ENCODE data around the gene SYT5.

- TF ChIP-seq SP4 (IDR thresholded peaks at IDR 0.05; ENCODE audit: low read length) (no peak), CTCF (IDR thresholded peaks at IDR 0.05; ENCODE audit: control extremely low read depth in 1 of 3, insufficient read depth in 1 of 3, low read depth in 1 of 3, low read length in 3 of 3) (no peak), NRF1 (IDR thresholded peaks at IDR 0.05; ENCODE audit: low read depth, low read length) (no peak), POLR2AphosphoS5 (IDR thresholded peaks at IDR 0.05; ENCODE audit: low read depth, low read length) (no peak), POLR2A (IDR thresholded peaks at IDR 0.05; ENCODE audit: control extremely low read depth in 1 of 2, low read depth in 2 of 2, low read length in 2 of 2) (no peak), JUND (IDR thresholded peaks at IDR 0.05; ENCODE audit: low read length) (no peak), KDM4A (IDR thresholded peaks at IDR 0.05; ENCODE audit: low read depth, low read length, severe bottlenecking) (no peak), HDAC6 (IDR thresholded peaks at IDR 0.05; ENCODE audit: low read depth, low read length) (no peak), RAD21 (IDR thresholded peaks at IDR 0.05 in 1 of 2, conservative IDR thresholded peaks at IDR 0.05 in 1 of 2; ENCODE audit: low read depth in 2 of 2, low read length in 2 of 2) (no peak), EZH2 (IDR thresholded peaks at IDR 0.05; ENCODE audit: low read depth, low read length, severe bottlenecking) (no peak), SP1 (IDR thresholded peaks at IDR 0.05; ENCODE audit: low read depth, low read length) (no peak), USF2 (IDR thresholded peaks at IDR 0.05; ENCODE audit: low read length) (no peak), CREB1 (IDR thresholded peaks at IDR 0.05) (no peak)
These were observed 40.4 kb upstream of the SYT5 start for GRCh38 chr19:55220525-55220924.

All from H1 (cell line).